A673 (cell line): ENCODE results near the gene TMEM125. TPM values are rescaled to one million over a fixed set of nuclear protein-coding genes. Genes with fewer than 3 reads are reported as not detected.

Experiments used
- BruUV-seq: library from RNA; stranded (reverse); fragments of 400-500 nt; replicated peaks from 2 replicates; lab custom pipeline; 2021; lab: Mats Ljungman, UMichigan
- CTCF ChIA-PET: fragments of 300-600 bp; sonication (Branson Sonifier 250); formaldehyde crosslinking; loops from one replicate; lab custom pipeline; 2022; ENCODE audit warnings: antibody characterized with exemption; lab: Charles Lee
- POLR2A ChIA-PET: fragments of 300-600 bp; sonication (Branson Sonifier 250); formaldehyde crosslinking; loops from one replicate; lab custom pipeline; 2022; ENCODE audit warnings: antibody characterized with exemption; ENCODE audit not compliant: low non-redundant PET; lab: Charles Lee
- DNase-seq: peaks from one replicate; pipeline ENCODE4 v3.0.0-alpha.2; 2015; ENCODE audit warnings: low spot score
- H3K27ac ChIP-seq: fragments of 200-600 bp; sonication (generic); 2 replicates; pipeline ENCODE4 v1.5.1; 2016; ENCODE audit warnings: mixed run types, low read depth, mild to moderate bottlenecking, mixed read lengths, antibody characterized with exemption, low read length; ENCODE audit not compliant: poor library complexity, severe bottlenecking
- H3K27me3 ChIP-seq: fragments of 200-600 bp; sonication (generic); replicated peaks from 2 replicates; pipeline ENCODE4 v1.6.1; 2017; ENCODE audit warnings: mixed run types, low read depth, mild to moderate bottlenecking, mixed read lengths, antibody characterized with exemption, low read length; ENCODE audit not compliant: insufficient read depth, poor library complexity
- H3K36me3 ChIP-seq: fragments of 200-600 bp; sonication (generic); 2 replicates; pipeline ENCODE4 v1.6.1; 2016; ENCODE audit warnings: mixed run types, mild to moderate bottlenecking, mixed read lengths, antibody characterized with exemption, low read length; ENCODE audit not compliant: insufficient read depth, poor library complexity, severe bottlenecking
- H3K4me1 ChIP-seq: fragments of 200-600 bp; sonication (generic); 2 replicates; pipeline ENCODE4 v1.6.1; 2017; ENCODE audit warnings: mixed run types, mild to moderate bottlenecking, mixed read lengths, antibody characterized with exemption, low read length; ENCODE audit not compliant: insufficient read depth, poor library complexity, severe bottlenecking
- H3K4me3 ChIP-seq: fragments of 200-600 bp; sonication (generic); 2 replicates; pipeline ENCODE4 v1.5.1; 2016; ENCODE audit warnings: low read depth, mixed run types, mild to moderate bottlenecking, mixed read lengths, low read length; ENCODE audit not compliant: poor library complexity, severe bottlenecking
- H3K9me3 ChIP-seq: fragments of 200-600 bp; sonication (generic); 2 replicates; pipeline ENCODE4 v1.6.1; 2016; ENCODE audit warnings: mixed run types, low read depth, mild to moderate bottlenecking, mixed read lengths, antibody characterized with exemption, low read length; ENCODE audit not compliant: poor library complexity, severe bottlenecking
- CTCF ChIP-seq: fragments of 300-800, 200-600 bp; sonication (generic); conservative IDR thresholded peaks from 2 replicates; pipeline ENCODE4 v1.5.1; 2017; ENCODE audit warnings: low read depth, mild to moderate bottlenecking, antibody characterized with exemption, low read length, moderate library complexity, mixed read lengths
- EZH2 ChIP-seq: fragments of 200-600 bp; sonication (generic); IDR thresholded peaks from 2 replicates; pipeline ENCODE4 v1.6.1; 2017; ENCODE audit warnings: borderline replicate concordance, low read depth, mild to moderate bottlenecking, mixed read lengths, antibody characterized with exemption, low read length; ENCODE audit not compliant: poor library complexity, severe bottlenecking
- intact Hi-C: fragments of 100-400 bp; cut with micrococcal nuclease; formaldehyde crosslinking; loops from one replicate; pipeline ENCODE4 v1.10.0; 2022; ENCODE audit not compliant: unreplicated experiment
- total RNA-seq: library from RNA; stranded (reverse); gene quantifications from 2 replicates; pipeline ENCODE4 v1.2.3, GENCODE V29; 2021

The TMEM125 gene
- total RNA-seq, 1 experiment from 2014 or later: not detected

- ChIA-PET CTCF (no interaction called here), POLR2A (no interaction called here)
- no peak for TF ChIP-seq EZH2
- no peak for TF ChIP-seq CTCF
- H3K27me3 ChIP-seq: no peaks in the 10 kb centered on the region
- no peaks in the 10 kb centered on the region for H3K4me1 ChIP-seq
- H3K4me3 ChIP-seq: no peak overlapping the region
- intact Hi-C loops: no loop called here
- DNase-seq: no peak
- BruUV-seq: no TSS peak
- H3K27ac ChIP-seq: no peak overlapping the region
- H3K9me3 ChIP-seq: no peaks in the 10 kb centered on the region
- H3K36me3 ChIP-seq: no peaks in the 10 kb centered on the region
These were observed 34.2 kb upstream of the TMEM125 start for GRCh38 chr1:43235451-43236121.

DNA sequence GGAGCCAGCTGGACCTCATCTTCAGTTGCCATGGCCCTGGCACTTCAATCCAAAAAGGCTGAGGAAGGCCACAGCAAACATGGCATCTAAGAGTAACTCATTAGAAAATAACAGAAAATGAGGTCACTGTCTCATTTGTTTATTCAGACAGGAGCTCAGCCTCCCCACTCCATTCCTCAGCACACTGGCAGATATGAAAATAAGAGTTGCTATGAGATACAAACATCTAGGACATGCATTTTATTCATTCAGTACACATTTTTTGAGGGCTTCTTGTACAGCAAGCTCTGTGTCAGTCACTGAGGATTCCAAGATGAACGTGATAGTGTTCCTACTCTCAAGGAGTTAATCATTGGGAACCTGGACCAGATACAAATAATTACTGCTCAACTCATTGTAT lies 32.7 kb upstream of the TMEM125 start:
- no peak for DNase-seq
- H3K27me3 ChIP-seq: no peaks in the 10 kb centered on the region
- ChIA-PET CTCF (interaction anchor here (0.9 to 1.4 kb wide), 2 partner anchors 121 to 177 kb away, joined by 3 to 5 read pairs; no protein-coding TSS in a partner anchor), POLR2A (no interaction called here)
- H3K4me1 ChIP-seq: no peaks in the 10 kb centered on the region
- BruUV-seq: no TSS peak
- intact Hi-C loops: no loop called here
- H3K27ac ChIP-seq: no peak overlapping the region
- H3K36me3 ChIP-seq: no peaks in the 10 kb centered on the region
- H3K9me3 ChIP-seq: no peaks in the 10 kb centered on the region
- no peak overlapping the region for H3K4me3 ChIP-seq
- no peak for TF ChIP-seq CTCF
- TF ChIP-seq EZH2: no peak

DNA sequence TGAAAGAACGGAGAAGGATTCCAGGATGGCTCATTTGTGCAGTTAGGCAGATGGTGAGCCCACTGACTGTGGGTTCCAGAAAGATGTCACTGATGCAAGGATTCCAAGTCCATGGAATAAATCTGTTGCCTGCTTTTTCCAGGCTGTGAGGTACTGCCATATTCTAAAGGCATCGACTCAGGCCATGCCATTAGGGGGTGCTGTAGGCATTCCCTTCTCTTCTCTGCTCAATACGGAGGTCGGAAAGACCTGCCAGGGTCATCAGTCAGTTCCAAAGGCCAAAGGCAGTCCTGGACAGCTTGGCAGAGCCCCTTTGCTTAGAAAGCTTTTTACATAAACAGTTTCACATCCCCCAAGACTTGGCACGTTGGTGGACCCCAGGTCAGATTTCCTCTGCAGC lies 31.7 kb upstream of the TMEM125 start:
- ChIA-PET POLR2A (no interaction called here), CTCF (interaction anchor here (1.0 to 1.7 kb wide), 2 partner anchors 17 to 176 kb away, joined by 3 to 6 read pairs; no protein-coding TSS in a partner anchor)
- no peak overlapping the region for H3K27ac ChIP-seq
- no peaks in the 10 kb centered on the region for H3K9me3 ChIP-seq
- intact Hi-C loops: no loop called here
- TF ChIP-seq CTCF (peak; percentile 69), EZH2 (no peak)
- no peaks in the 10 kb centered on the region for H3K27me3 ChIP-seq
- H3K4me1 ChIP-seq: no peaks in the 10 kb centered on the region
- BruUV-seq: no TSS peak
- H3K4me3 ChIP-seq: no peak overlapping the region
- H3K36me3 ChIP-seq: no peaks in the 10 kb centered on the region
- DNase-seq: peak; percentile 59
